DND-41 (cell line): ENCODE results near the gene FMN1.

Experiments
- EZH2 ChIP-seq: IDR thresholded peaks from 3 replicates; pipeline ENCODE4 v1.6.1; 2012; ENCODE audit warnings: borderline replicate concordance, low read depth, mild to moderate bottlenecking, moderate library complexity, low read length, inconsistent platforms; ENCODE audit not compliant: severe bottlenecking
- TF ChIP-seq, protein P1 (sequence below): IDR thresholded peaks from 2 replicates; pipeline ENCODE4 v1.5.1; 2012; ENCODE audit warnings: borderline replicate concordance, low read length, moderate library complexity, mild to moderate bottlenecking; ENCODE audit not compliant: poor library complexity, severe bottlenecking; ENCODE audit errors: extremely low read depth

DNA sequence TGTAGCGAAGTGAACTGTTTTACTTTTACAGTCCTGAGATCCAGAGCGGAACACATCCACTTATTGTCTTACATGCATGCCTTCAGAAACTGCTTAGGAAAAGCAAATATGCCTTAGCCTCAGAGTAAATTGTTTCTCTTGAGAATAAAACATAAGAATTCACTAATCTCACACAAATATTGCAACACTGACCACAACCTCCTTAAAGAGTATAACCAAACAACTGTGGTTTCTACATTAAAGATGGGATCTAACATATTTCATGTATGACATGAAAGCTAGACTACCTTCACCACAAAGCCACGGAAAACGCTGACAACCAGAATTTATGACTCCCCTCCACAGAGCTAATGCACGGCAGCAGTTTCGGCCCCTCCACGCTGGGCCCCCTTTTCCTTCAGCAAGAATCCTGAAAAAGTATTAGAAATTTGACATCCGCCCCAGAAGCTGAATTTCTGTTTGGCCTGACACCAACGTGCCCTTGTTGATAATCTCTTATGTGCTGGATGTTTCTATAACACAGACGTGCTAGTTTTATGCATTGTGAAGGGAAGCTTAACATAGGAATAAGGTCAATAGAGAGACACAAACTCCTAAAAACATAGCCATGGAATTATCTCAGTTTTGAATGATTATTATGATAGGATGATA is 392.1 kb downstream of the FMN1 start:
- TF ChIP-seq, protein P1, sequence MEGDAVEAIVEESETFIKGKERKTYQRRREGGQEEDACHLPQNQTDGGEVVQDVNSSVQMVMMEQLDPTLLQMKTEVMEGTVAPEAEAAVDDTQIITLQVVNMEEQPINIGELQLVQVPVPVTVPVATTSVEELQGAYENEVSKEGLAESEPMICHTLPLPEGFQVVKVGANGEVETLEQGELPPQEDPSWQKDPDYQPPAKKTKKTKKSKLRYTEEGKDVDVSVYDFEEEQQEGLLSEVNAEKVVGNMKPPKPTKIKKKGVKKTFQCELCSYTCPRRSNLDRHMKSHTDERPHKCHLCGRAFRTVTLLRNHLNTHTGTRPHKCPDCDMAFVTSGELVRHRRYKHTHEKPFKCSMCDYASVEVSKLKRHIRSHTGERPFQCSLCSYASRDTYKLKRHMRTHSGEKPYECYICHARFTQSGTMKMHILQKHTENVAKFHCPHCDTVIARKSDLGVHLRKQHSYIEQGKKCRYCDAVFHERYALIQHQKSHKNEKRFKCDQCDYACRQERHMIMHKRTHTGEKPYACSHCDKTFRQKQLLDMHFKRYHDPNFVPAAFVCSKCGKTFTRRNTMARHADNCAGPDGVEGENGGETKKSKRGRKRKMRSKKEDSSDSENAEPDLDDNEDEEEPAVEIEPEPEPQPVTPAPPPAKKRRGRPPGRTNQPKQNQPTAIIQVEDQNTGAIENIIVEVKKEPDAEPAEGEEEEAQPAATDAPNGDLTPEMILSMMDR = no peak
- no peak for TF ChIP-seq EZH2
